AG09319 (cell line): ENCODE data around the gene CDHR1.

Experiments
- DNase-seq: peaks from one replicate; pipeline ENCODE4 v3.0.0-alpha.2; 2010; ENCODE audit warnings: low read depth; ENCODE audit errors: extremely low read depth
- CTCF ChIP-seq: IDR thresholded peaks from 2 replicates; pipeline ENCODE4 v1.5.1; 2011; ENCODE audit warnings: low read depth, mild to moderate bottlenecking, inconsistent platforms, low read length, moderate library complexity

The CDHR1 gene

GRCh38 chr10:84156768-84157167, 37.6 kb upstream of the CDHR1 start:
- TF ChIP-seq CTCF: no peak
- DNase-seq: no peak

GRCh38 chr10:84158061-84158460, 36.3 kb upstream of the CDHR1 start:
- TF ChIP-seq CTCF: no peak
- DNase-seq: no peak

- no peak for TF ChIP-seq CTCF
- DNase-seq: no peak
Measured at GRCh38 chr10:84158550-84158949, 35.8 kb upstream of the CDHR1 start.

GRCh38 chr10:84159076-84159685, 35.2 kb upstream of the CDHR1 start:
- no peak for TF ChIP-seq CTCF
- DNase-seq: no peak

- DNase-seq: no peak
Measured at GRCh38 chr10:84160663-84161362, 33.5 kb upstream of the CDHR1 start.

GRCh38 chr10:84163996-84164395, 30.3 kb upstream of the CDHR1 start:
- no peak for DNase-seq
- no peak for TF ChIP-seq CTCF

More at GRCh38 chr10:84160663-84161362, 33.5 kb upstream of the CDHR1 start:
- TF ChIP-seq CTCF: no peak

GRCh38 chr10:84164442-84164841, 29.9 kb upstream of the CDHR1 start:
- no peak for DNase-seq
- TF ChIP-seq CTCF: no peak
